NCI-H2029 treated with DMSO at 0.1 percent for 48 hours (cell line): Measurements from ENCODE around the gene FAM184B.

Experiments
- DNase-seq: peaks from one replicate; lab custom pipeline; 2025; lab: John Stamatoyannopoulos, UW

The FAM184B gene

GRCh38 chr4:17773135-17773698 lies 8.2 kb downstream of the FAM184B start:
- DNase-seq = no peak

- no peak for DNase-seq
Measured at GRCh38 chr4:17771284-17771908, 10.0 kb downstream of the FAM184B start.

GRCh38 chr4:17770845-17771244 lies 10.6 kb downstream of the FAM184B start:
- no peak for DNase-seq

GRCh38 chr4:17769406-17770174 lies 11.8 kb downstream of the FAM184B start:
- DNase-seq = no peak

GRCh38 chr4:17766826-17767458 lies 14.5 kb downstream of the FAM184B start:
- DNase-seq = no peak

- DNase-seq = no peak
Measured at GRCh38 chr4:17765514-17766286, 15.7 kb downstream of the FAM184B start.

- no peak for DNase-seq
Measured at GRCh38 chr4:17763931-17764330, 17.5 kb downstream of the FAM184B start.

- no peak for DNase-seq
Measured at GRCh38 chr4:17763416-17763815, 18.0 kb downstream of the FAM184B start.

- DNase-seq = no peak
Measured at GRCh38 chr4:17762726-17763125, 18.7 kb downstream of the FAM184B start.

GRCh38 chr4:17761062-17761461 lies 20.4 kb downstream of the FAM184B start:
- no peak for DNase-seq

- DNase-seq = no peak
Measured at GRCh38 chr4:17760626-17761025, 20.8 kb downstream of the FAM184B start.

GRCh38 chr4:17758485-17758884 lies 22.9 kb downstream of the FAM184B start:
- no peak for DNase-seq

- no peak for DNase-seq
Measured at GRCh38 chr4:17757621-17758020, 23.8 kb downstream of the FAM184B start.

GRCh38 chr4:17753646-17754045 lies 27.8 kb downstream of the FAM184B start:
- no peak for DNase-seq

GRCh38 chr4:17740702-17741101 lies 40.7 kb downstream of the FAM184B start:
- no peak for DNase-seq

GRCh38 chr4:17736484-17736883 lies 44.9 kb downstream of the FAM184B start:
- no peak for DNase-seq

GRCh38 chr4:17726911-17727310 lies 54.5 kb downstream of the FAM184B start:
- no peak for DNase-seq

- no peak for DNase-seq
Measured at GRCh38 chr4:17723648-17724047, 57.8 kb downstream of the FAM184B start.

- no peak for DNase-seq
Measured at GRCh38 chr4:17722356-17722700, 59.1 kb downstream of the FAM184B start.

GRCh38 chr4:17721496-17722355 lies 59.7 kb downstream of the FAM184B start:
- no peak for DNase-seq

- no peak for DNase-seq
Measured at GRCh38 chr4:17719106-17719505, 62.3 kb downstream of the FAM184B start.
